Upper lobe of left lung (tissue), 4 donors: ENCODE measurements around the gene CD99L2.

Experiments
- POLR2A ChIP-seq, 4 donors: fragments of 450-650 bp; IDR thresholded peaks; one replicate each; pipeline ENCODE4 v1.5.1; 2016 to 2017; ENCODE audit warnings: antibody characterized with exemption in 4 of 4, mild to moderate bottlenecking in 2 of 4
- POLR2AphosphoS5 ChIP-seq, 2 donors: sonication (generic); formaldehyde crosslinking; IDR thresholded peaks; one replicate each; pipeline ENCODE4 v1.5.1; 2017; ENCODE audit warnings: antibody characterized with exemption in 2 of 2
- TF ChIP-seq, protein P1 (sequence below), 6 experiments: fragments of 450-650 bp in 4 of 6; fragments of 200-600 bp in 2 of 6; sonication (generic) in 2 of 6; IDR thresholded peaks; one replicate each; pipeline ENCODE4 v1.5.1; 2016 to 2019; ENCODE audit warnings: antibody characterized with exemption in 6 of 6

- TF ChIP-seq, protein P1, sequence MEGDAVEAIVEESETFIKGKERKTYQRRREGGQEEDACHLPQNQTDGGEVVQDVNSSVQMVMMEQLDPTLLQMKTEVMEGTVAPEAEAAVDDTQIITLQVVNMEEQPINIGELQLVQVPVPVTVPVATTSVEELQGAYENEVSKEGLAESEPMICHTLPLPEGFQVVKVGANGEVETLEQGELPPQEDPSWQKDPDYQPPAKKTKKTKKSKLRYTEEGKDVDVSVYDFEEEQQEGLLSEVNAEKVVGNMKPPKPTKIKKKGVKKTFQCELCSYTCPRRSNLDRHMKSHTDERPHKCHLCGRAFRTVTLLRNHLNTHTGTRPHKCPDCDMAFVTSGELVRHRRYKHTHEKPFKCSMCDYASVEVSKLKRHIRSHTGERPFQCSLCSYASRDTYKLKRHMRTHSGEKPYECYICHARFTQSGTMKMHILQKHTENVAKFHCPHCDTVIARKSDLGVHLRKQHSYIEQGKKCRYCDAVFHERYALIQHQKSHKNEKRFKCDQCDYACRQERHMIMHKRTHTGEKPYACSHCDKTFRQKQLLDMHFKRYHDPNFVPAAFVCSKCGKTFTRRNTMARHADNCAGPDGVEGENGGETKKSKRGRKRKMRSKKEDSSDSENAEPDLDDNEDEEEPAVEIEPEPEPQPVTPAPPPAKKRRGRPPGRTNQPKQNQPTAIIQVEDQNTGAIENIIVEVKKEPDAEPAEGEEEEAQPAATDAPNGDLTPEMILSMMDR (IDR thresholded peaks at IDR 0.05) = no peak
- no peak for TF ChIP-seq POLR2AphosphoS5 (IDR thresholded peaks at IDR 0.05)
- no peak for TF ChIP-seq POLR2A (IDR thresholded peaks at IDR 0.05)
Measured at GRCh38 chrX:150940844-150941495, 42.5 kb upstream of the CD99L2 start.
